ENCODE results near the gene AMHR2.
A peak's percentile ranks its signal among the peaks of the same experiment; 100 is the strongest.
"Not testable (repeated sequence)": the region's sequence is repeated elsewhere in the genome, so short reads cannot be mapped to it uniquely, and the experiment has no call there.

Gene AMHR2

GRCh38 chr12:53430116-53430515, 6.5 kb downstream of the AMHR2 start:
- DNase-seq (ENCODE audit: low read depth) = no peak
- no peak for TF ChIP-seq CTCF (IDR thresholded peaks at IDR 0.05; ENCODE audit: control insufficient read depth, extremely low read depth, insufficient read depth)
- H3K4me3 ChIP-seq (ENCODE audit: low read depth, low read length) = no peak overlapping the region

GRCh38 chr12:53431187-53431586, 7.5 kb downstream of the AMHR2 start:
- DNase-seq (ENCODE audit: low read depth) = no peak
- TF ChIP-seq CTCF (IDR thresholded peaks at IDR 0.05; ENCODE audit: control insufficient read depth, extremely low read depth, insufficient read depth) = no peak
- H3K4me3 ChIP-seq (ENCODE audit: low read depth, low read length) = no peak overlapping the region

GRCh38 chr12:53435326-53435725, 11.7 kb downstream of the AMHR2 start:
- DNase-seq (ENCODE audit: low read depth); H3K4me3 ChIP-seq (ENCODE audit: low read depth, low read length): not testable (repeated sequence)

GRCh38 chr12:53439582-53439981, 15.9 kb downstream of the AMHR2 start:
- not testable (repeated sequence) for H3K4me3 ChIP-seq (ENCODE audit: low read depth, low read length); DNase-seq (ENCODE audit: low read depth)

GRCh38 chr12:53441040-53441833, 17.6 kb downstream of the AMHR2 start, which contains the start of gene PRR13:
TSS of gene PRR13 (plus strand) at chr12:53441734. CDS start at chr12:53442715, 981 bp downstream.
- DNase-seq (ENCODE audit: low read depth) = peak; percentile 98
- no peak for TF ChIP-seq CTCF (IDR thresholded peaks at IDR 0.05; ENCODE audit: control insufficient read depth, extremely low read depth, insufficient read depth)
- peak within 1 kb of the TSS; percentile 91 for H3K4me3 ChIP-seq (ENCODE audit: low read depth, low read length)

- no peak for TF ChIP-seq CTCF (IDR thresholded peaks at IDR 0.05; ENCODE audit: control insufficient read depth, extremely low read depth, insufficient read depth)
- H3K4me3 ChIP-seq (ENCODE audit: low read depth, low read length) = no peak overlapping the region
- DNase-seq (ENCODE audit: low read depth) = no peak
Measured at GRCh38 chr12:53443955-53444354, 20.3 kb downstream of the AMHR2 start.

GRCh38 chr12:53444593-53445325, 21.1 kb downstream of the AMHR2 start:
- not testable (repeated sequence) for H3K4me3 ChIP-seq (ENCODE audit: low read depth, low read length); DNase-seq (ENCODE audit: low read depth)

GRCh38 chr12:53450936-53451335, 27.3 kb downstream of the AMHR2 start:
- no peak for TF ChIP-seq CTCF (IDR thresholded peaks at IDR 0.05; ENCODE audit: control insufficient read depth, extremely low read depth, insufficient read depth)
- no peak for DNase-seq (ENCODE audit: low read depth)
- no peak overlapping the region for H3K4me3 ChIP-seq (ENCODE audit: low read depth, low read length)

All from LNCaP clone FGC (cell line).